Transverse colon (tissue), 4 donors: ENCODE results near the gene DENND2A. TPM values are rescaled to one million over a fixed set of nuclear protein-coding genes. Genes with fewer than 3 reads are reported as not detected.
A peak's percentile ranks its signal among the peaks of the same experiment; 100 is the strongest.

Experiments
- DNase-seq: peaks from one replicate; pipeline ENCODE4 v3.0.0-alpha.2; 2019
- H3K27ac ChIP-seq, 4 donors: fragments of 200-600 bp; sonication (generic); 2 replicates each; pipeline ENCODE4 v1.5.1; 2016 to 2018; ENCODE audit warnings: inconsistent platforms in 4 of 4
- H3K27me3 ChIP-seq: fragments of 200-600 bp; sonication (generic); 2 replicates; pipeline ENCODE4 v1.5.1; 2017; ENCODE audit warnings: inconsistent platforms
- H3K36me3 ChIP-seq, 4 donors: fragments of 200-600 bp; sonication (generic); 2 replicates each; pipeline ENCODE4 v1.5.1; 2017 to 2019; ENCODE audit warnings: inconsistent platforms in 4 of 4
- H3K4me1 ChIP-seq, 4 donors: fragments of 200-600 bp; sonication (generic); 2 replicates each; pipeline ENCODE4 v1.5.1; 2017 to 2020; ENCODE audit warnings: inconsistent platforms in 4 of 4
- H3K4me3 ChIP-seq, 4 donors: fragments of 200-600 bp; sonication (generic); 1 replicate in 1 of 4; 2 replicates in 3 of 4; pipeline versions ENCODE4 v1.5.1 to v1.6.1; 2017 to 2019; ENCODE audit warnings: inconsistent platforms in 4 of 4
- H3K9me3 ChIP-seq, 2 donors: fragments of 200-600 bp; sonication (generic); 2 replicates each; pipeline ENCODE4 v1.5.1; 2017 to 2019; ENCODE audit warnings: inconsistent platforms in 2 of 2
- CTCF ChIP-seq, 5 experiments: fragments of 200-600 bp in 3 of 5; fragments of 450-650 bp in 2 of 5; sonication (generic) in 3 of 5; IDR thresholded peaks; 1 replicate in 2 of 5; 2 replicates in 3 of 5; pipeline ENCODE4 v1.5.1; 2016 to 2017; ENCODE audit warnings: antibody characterized with exemption in 5 of 5, inconsistent platforms in 3 of 5, mild to moderate bottlenecking in 2 of 5, moderate library complexity in 1 of 5
- EP300 ChIP-seq: sonication (generic); formaldehyde crosslinking; IDR thresholded peaks from one replicate; pipeline ENCODE4 v1.6.1; 2017; ENCODE audit warnings: antibody characterized with exemption, low read depth
- POLR2A ChIP-seq: fragments of 450-650 bp; IDR thresholded peaks from one replicate; pipeline ENCODE4 v1.6.1; 2016; ENCODE audit warnings: antibody characterized with exemption, mild to moderate bottlenecking, moderate library complexity
- POLR2AphosphoS5 ChIP-seq, 3 donors: sonication (generic); formaldehyde crosslinking; IDR thresholded peaks; one replicate each; pipeline ENCODE4 v1.6.1; 2016; ENCODE audit warnings: antibody characterized with exemption in 3 of 3
- WGBS, 2 donors: methylation state at CpG; one replicate each; pipeline ENCODE4 v1.1.5; 2018; ENCODE audit warnings: low coverage in 1 of 2; 5-methylcytosine and 5-hydroxymethylcytosine counted together
- in situ Hi-C, 4 donors: fragments of 200-750 bp; cut with MboI; loops; one replicate each; pipeline versions ENCODE4 v1.15.0 to v1.15.1; 2017; ENCODE audit warnings: low sequenced_read_pairs in 3 of 4, low pct_ligation_motif_present in 1 of 4, low pct_unique_long_range_greater_than_20kb in 1 of 4
- intact Hi-C: fragments of 100-400 bp; cut with DNase I; formaldehyde crosslinking; loops from one replicate; pipeline ENCODE4 v1.15.1; 2023; ENCODE audit warnings: low total_unique reads
- total RNA-seq, 4 donors: library from RNA; depleted of rRNA; stranded (reverse); fragments of >200 nt; gene quantifications; one replicate each; pipeline ENCODE4 v1.1.0, GENCODE V29; 2016

Gene DENND2A
- total RNA-seq, 4 donors from 2014 or later: 4.1 to 19.9 (median 7.1) TPM

- WGBS, 2 donors: 60 to 74% methylated on average over 6 to 8 of the region's 8 CpGs
- no peak for TF ChIP-seq CTCF (IDR thresholded peaks at IDR 0.05)
- no peak for TF ChIP-seq EP300
- no peak for TF ChIP-seq POLR2AphosphoS5 (IDR thresholded peaks at IDR 0.05)
- TF ChIP-seq POLR2A: no peak
- H3K9me3 ChIP-seq: no peaks in the 10 kb centered on the region
- no peaks in the 10 kb centered on the region for H3K36me3 ChIP-seq
- peaks cover 13 to 24% (median 16%) of the 10 kb centered on the region in 4 donors for H3K4me1 ChIP-seq
- H3K4me3 ChIP-seq: no peak overlapping the region
- H3K27me3 ChIP-seq: no peaks in the 10 kb centered on the region
- intact Hi-C loops: no loop called here
- no peak overlapping the region for H3K27ac ChIP-seq
- in situ Hi-C loops: loop anchor here in 3 of 4 donors (5.0 to 10.0 kb wide), 2 partner anchors 143 to 145 kb away; no protein-coding TSS in a partner anchor
- no peak for DNase-seq
These were observed 19.2 kb upstream of the DENND2A start for GRCh38 chr7:140659856-140660255.

DNA sequence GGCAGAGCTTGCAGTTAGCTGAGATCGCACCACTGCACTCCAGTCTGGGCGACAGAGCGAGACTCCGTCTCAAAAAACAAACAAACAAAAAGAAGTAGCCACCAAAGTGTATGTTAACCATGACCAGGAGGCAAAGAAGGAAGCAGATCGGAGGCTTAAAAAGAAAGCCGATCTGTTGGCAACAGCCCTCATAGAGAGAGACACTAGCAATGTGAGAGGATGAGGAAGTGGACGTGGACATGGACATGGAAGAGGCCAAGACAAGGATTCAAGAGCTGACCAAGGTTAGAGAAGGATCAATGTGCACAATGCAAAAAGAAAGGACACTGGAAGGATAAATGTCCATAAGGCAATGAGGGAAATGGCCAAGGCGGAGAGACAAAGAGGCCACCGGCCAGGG is 17.3 kb upstream of the DENND2A start:
- Histone ChIP-seq H3K27me3 (no peaks in the 10 kb centered on the region), H3K27ac (no peak overlapping the region), H3K9me3 (no peaks in the 10 kb centered on the region), H3K4me3 (no peak overlapping the region), H3K4me1 (peaks cover 18 to 28% (median 19%) of the 10 kb centered on the region in 4 donors), H3K36me3 (no peaks in the 10 kb centered on the region)
- in situ Hi-C loops (loop anchor here in 3 of 4 donors (5.0 to 10.0 kb wide), 2 partner anchors 141 to 143 kb away; no protein-coding TSS in a partner anchor), intact Hi-C loops (no loop called here)
- no peak for DNase-seq
- WGBS, 2 donors: 90 to 93% methylated on average over 9 of the region's 9 CpGs
- TF ChIP-seq EP300 (no peak), POLR2AphosphoS5 (IDR thresholded peaks at IDR 0.05) (no peak), CTCF (IDR thresholded peaks at IDR 0.05) (no peak), POLR2A (no peak)

DNA sequence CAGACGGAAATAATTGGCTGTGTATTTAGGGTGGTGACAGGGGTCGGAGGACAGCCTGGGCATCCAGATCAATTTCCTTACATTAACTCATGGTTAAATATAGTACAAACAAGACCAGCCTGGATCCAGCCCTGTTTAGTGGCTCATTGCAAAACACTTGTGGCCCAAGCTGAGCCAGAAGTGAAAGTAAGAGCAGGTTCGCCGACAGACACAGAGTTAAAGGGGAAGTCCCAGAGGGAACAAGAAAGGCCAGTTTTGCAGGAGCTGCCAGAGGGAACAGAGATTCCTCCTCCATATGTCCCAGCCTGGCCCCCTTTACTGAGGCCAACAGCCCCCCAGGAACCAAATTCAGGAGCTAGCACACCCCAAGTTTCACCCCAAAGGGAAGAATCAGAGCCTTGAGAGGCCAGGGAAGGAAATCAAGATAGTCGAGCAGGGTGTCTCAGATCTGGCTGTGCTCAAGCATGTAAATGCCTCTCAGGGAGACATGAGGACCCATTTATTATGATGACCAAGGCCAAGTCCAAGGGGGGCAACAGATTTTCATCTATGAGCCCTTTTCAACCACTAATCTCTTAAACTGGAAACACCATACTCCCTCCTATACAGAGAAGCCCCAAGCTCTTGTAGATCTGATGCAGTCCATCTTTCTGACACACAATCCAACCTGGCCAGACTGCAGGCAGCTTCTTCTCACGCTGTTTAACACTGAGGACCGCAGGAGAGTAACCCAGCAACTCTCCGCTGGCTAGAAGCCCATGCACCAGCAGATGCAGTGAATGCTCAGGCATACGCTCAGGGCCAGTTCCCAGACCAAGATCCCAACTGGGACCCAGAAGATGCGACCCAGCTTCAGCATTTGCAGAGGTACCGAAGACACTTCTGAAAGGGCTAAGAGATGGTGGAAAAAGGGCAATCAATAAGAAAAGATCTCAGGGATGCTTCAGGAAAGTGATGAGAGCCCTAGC is 16.2 kb upstream of the DENND2A start:
- no peaks in the 10 kb centered on the region for H3K27me3 ChIP-seq
- H3K9me3 ChIP-seq: no peaks in the 10 kb centered on the region
- H3K4me1 ChIP-seq: peaks cover 18 to 28% (median 19%) of the 10 kb centered on the region in 4 donors
- peak overlapping the region in 2 of 4 donors; percentile 17 to 43 for H3K4me3 ChIP-seq
- 15 to 39% methylated on average over 2 to 11 of the region's 11 CpGs for WGBS, 2 donors
- H3K36me3 ChIP-seq: no peaks in the 10 kb centered on the region
- in situ Hi-C loops: loop anchor here in 3 of 4 donors (5.0 to 10.0 kb wide), 2 partner anchors 140 to 142 kb away; no protein-coding TSS in a partner anchor
- H3K27ac ChIP-seq: peak overlapping the region; percentile 72 to 82 (median 78)
- no peak for TF ChIP-seq CTCF (IDR thresholded peaks at IDR 0.05)
- TF ChIP-seq POLR2AphosphoS5 (IDR thresholded peaks at IDR 0.05): peak in 1 of 3 donors; percentile 41
- no peak for TF ChIP-seq POLR2A
- TF ChIP-seq EP300: no peak
- intact Hi-C loops: no loop called here
- DNase-seq: peak; percentile 81
